GM12878 (cell line): Measurements from ENCODE around the gene CITED2. TPM values are rescaled to one million over a fixed set of nuclear protein-coding genes. Genes with fewer than 3 reads are reported as not detected.
A peak's percentile ranks its signal among the peaks of the same experiment; 100 is the strongest.

ENCODE experiments used
- BMI1 ChIP-seq: fragments of 450-650 bp; IDR thresholded peaks from 2 replicates; pipeline ENCODE4 v1.6.1; 2016; ENCODE audit warnings: mild to moderate bottlenecking, moderate library complexity, borderline replicate concordance
- BRCA1 ChIP-seq: IDR thresholded peaks from 2 replicates; pipeline ENCODE4 v1.6.1; 2011; ENCODE audit warnings: low read depth, low read length, improper control_type of control experiment
- CBFB ChIP-seq: IDR thresholded peaks from 2 replicates; pipeline ENCODE4 v1.6.1; 2016; ENCODE audit warnings: antibody characterized with exemption, low read depth
- CHD1 ChIP-seq: IDR thresholded peaks from 2 replicates; pipeline ENCODE4 v1.6.1; 2012; ENCODE audit warnings: low read depth, low read length, improper control_type of control experiment
- DPF2 ChIP-seq: fragments of 450-650 bp; IDR thresholded peaks from 2 replicates; pipeline ENCODE4 v1.6.1; 2017; ENCODE audit warnings: mild to moderate bottlenecking
- ETV6 ChIP-seq, 2 experiments: fragments of 450-650 bp in 1 of 2; IDR thresholded peaks in 1 of 2; conservative IDR thresholded peaks in 1 of 2; 2 replicates each; pipeline ENCODE4 v1.6.1; 2014; ENCODE audit warnings: antibody characterized with exemption in 1 of 2, borderline replicate concordance in 1 of 2, low read depth in 1 of 2, mild to moderate bottlenecking in 1 of 2, moderate library complexity in 1 of 2
- HDAC6 ChIP-seq: fragments of 200-600 bp; sonication (generic); IDR thresholded peaks from one replicate; pipeline ENCODE4 v1.8.0; 2017; ENCODE audit warnings: antibody characterized with exemption; ENCODE audit not compliant: unreplicated experiment
- IKZF1 ChIP-seq: fragments of 450-650 bp; conservative IDR thresholded peaks from 2 replicates; pipeline ENCODE4 v1.6.1; 2017; ENCODE audit warnings: antibody characterized with exemption, mild to moderate bottlenecking
- KDM1A ChIP-seq: fragments of 200-600 bp; sonication (generic); IDR thresholded peaks from 2 replicates; pipeline ENCODE4 v1.6.1; 2016; ENCODE audit warnings: borderline replicate concordance
- KLF5 ChIP-seq: fragments of 450-650 bp; IDR thresholded peaks from 2 replicates; pipeline ENCODE4 v1.6.1; 2014; ENCODE audit warnings: mild to moderate bottlenecking; ENCODE audit not compliant: partially characterized antibody
- MEF2B ChIP-seq: fragments of 450-650 bp; IDR thresholded peaks from 2 replicates; pipeline ENCODE4 v1.6.1; 2018; ENCODE audit warnings: mild to moderate bottlenecking, moderate library complexity; ENCODE audit not compliant: partially characterized antibody, poor library complexity, severe bottlenecking
- PAX5 ChIP-seq: IDR thresholded peaks from 2 replicates; pipeline ENCODE4 v1.6.1; 2011; ENCODE audit warnings: low read depth, low read length, borderline replicate concordance
- PAX8 ChIP-seq: fragments of 450-650 bp; IDR thresholded peaks from 2 replicates; pipeline ENCODE4 v1.6.1; 2017; ENCODE audit warnings: mild to moderate bottlenecking, moderate library complexity
- POLR2AphosphoS5 ChIP-seq: IDR thresholded peaks from 2 replicates; pipeline ENCODE4 v1.6.1; 2011; ENCODE audit warnings: mild to moderate bottlenecking, low read length, inconsistent platforms
- RBBP5 ChIP-seq: fragments of 200-600 bp; sonication (generic); conservative IDR thresholded peaks from 2 replicates; pipeline ENCODE4 v1.6.1; 2016
- RELA ChIP-seq: fragments of 450-650 bp; IDR thresholded peaks from 2 replicates; pipeline ENCODE4 v1.8.0; 2014; ENCODE audit warnings: borderline replicate concordance; ENCODE audit not compliant: partially characterized antibody
- SIX5 ChIP-seq: IDR thresholded peaks from 2 replicates; pipeline ENCODE4 v1.6.1; 2011; ENCODE audit warnings: mild to moderate bottlenecking, low read depth, low read length, moderate library complexity; ENCODE audit not compliant: severe bottlenecking
- SKIL ChIP-seq: fragments of 450-650 bp; IDR thresholded peaks from 2 replicates; pipeline ENCODE4 v1.6.1; 2017; ENCODE audit warnings: mild to moderate bottlenecking, low read depth, inconsistent platforms; ENCODE audit not compliant: poor library complexity, severe bottlenecking
- SMC3 ChIP-seq: IDR thresholded peaks from 2 replicates; pipeline ENCODE4 v1.6.1; 2011; ENCODE audit warnings: low read length, improper control_type of control experiment, borderline replicate concordance
- STAT3 ChIP-seq: IDR thresholded peaks from 2 replicates; pipeline ENCODE4 v1.6.1; 2011; ENCODE audit warnings: low read depth, low read length, improper control_type of control experiment
- SUZ12 ChIP-seq: fragments of 200-600 bp; sonication (generic); IDR thresholded peaks from one replicate; pipeline ENCODE4 v1.6.1; 2018; ENCODE audit warnings: antibody characterized with exemption, mild to moderate bottlenecking; ENCODE audit not compliant: unreplicated experiment
- TAF1 ChIP-seq: IDR thresholded peaks from 2 replicates; pipeline ENCODE4 v1.6.1; 2011; ENCODE audit warnings: mild to moderate bottlenecking, low read depth, low read length, borderline replicate concordance
- TARDBP ChIP-seq: IDR thresholded peaks from 2 replicates; pipeline ENCODE4 v1.6.1; 2016; ENCODE audit warnings: borderline replicate concordance
- TCF3 ChIP-seq: IDR thresholded peaks from 2 replicates; pipeline ENCODE4 v1.6.1; 2012; ENCODE audit warnings: low read depth, mild to moderate bottlenecking, low read length, borderline replicate concordance; ENCODE audit not compliant: insufficient read depth
- USF2 ChIP-seq: IDR thresholded peaks from 2 replicates; pipeline ENCODE4 v1.6.1; 2011; ENCODE audit warnings: low read depth, low read length, improper control_type of control experiment, borderline replicate concordance
- WRNIP1 ChIP-seq: IDR thresholded peaks from 2 replicates; pipeline ENCODE4 v1.6.1; 2011; ENCODE audit warnings: low read depth, low read length, improper control_type of control experiment, borderline replicate concordance
- ZNF207 ChIP-seq: fragments of 450-650 bp; IDR thresholded peaks from 2 replicates; pipeline ENCODE4 v1.6.1; 2014; ENCODE audit warnings: antibody characterized with exemption, mild to moderate bottlenecking, borderline replicate concordance
- ZZZ3 ChIP-seq: IDR thresholded peaks from 2 replicates; pipeline ENCODE4 v1.6.1; 2011; ENCODE audit warnings: low read depth; ENCODE audit not compliant: control insufficient read depth, insufficient read length
- polyA plus RNA-seq, 11 experiments: library from polyadenylated mRNA; depleted of rRNA in 4 of 11; unstranded in 6 of 11; stranded (reverse) in 5 of 11; fragments of >200 nt; fragmentation: Nextera tagmentation in 4 of 11; fragmentation: Illumina TruSeq in 1 of 11; extraction: Ambion mirVana in 4 of 11; extraction: Trizol in 1 of 11; gene quantifications; 1 replicate in 1 of 11; 2 replicates in 10 of 11; pipeline versions ENCODE4 v1.2.1 to v1.2.3, GENCODE V29; 2011 to 2016; ENCODE audit warnings: inconsistent platforms in 2 of 11, missing spikeins in 2 of 11, low read depth in 1 of 11
- total RNA-seq, 4 experiments: library from RNA; depleted of rRNA in 3 of 4; stranded (reverse); fragments of >200 nt in 3 of 4; fragmentation: Illumina TruSeq in 1 of 4; extraction: Trizol in 1 of 4; gene quantifications; 2 replicates each; pipeline versions ENCODE4 v1.2.1 to v1.2.3, GENCODE V29; 2013 to 2021
- TF ChIP-seq, protein P1 (sequence below): fragments of 450-650 bp; conservative IDR thresholded peaks from 2 replicates; pipeline ENCODE4 v1.6.1; 2017; ENCODE audit warnings: mild to moderate bottlenecking, moderate library complexity

The CITED2 gene
- total and polyA plus RNA-seq, 10 of the 15 experiments (the other 5 are each of a cell fraction or from before 2014, with no cell fraction given): 0.08 to 20.0 (median 7.3) TPM

GRCh38 chr6:139327038-139327437 lies 47.4 kb downstream of the CITED2 start (continued):
- TF ChIP-seq WRNIP1 (no peak), PAX5 (peak; percentile 74; the same call in 1 of the 2 replicates), CBFB (no peak), USF2 (no peak), TCF3 (peak; percentile 79; the same call in 1 of the 2 replicates), IKZF1 (peak; percentile 96), SUZ12 (no peak), ETV6 (conservative IDR thresholded peaks at IDR 0.05 in 1 of 2, IDR thresholded peaks at IDR 0.05 in 1 of 2; ENCODE audit: borderline replicate concordance in 1 of 2, low read depth in 1 of 2) (peak in 1 of 2 experiments; percentile 50; a peak in 1 of 4 replicates), SMC3 (no peak), SIX5 (no peak), POLR2AphosphoS5 (no peak), MEF2B (peak; percentile 39), DPF2 (peak; percentile 98), HDAC6 (no peak), SKIL (peak; percentile 87), TARDBP (no peak), ZZZ3 (no peak), STAT3 (no peak), TAF1 (no peak), PAX8 (no peak), BRCA1 (no peak), CHD1 (no peak), BMI1 (peak; percentile 86), KLF5 (no peak), KDM1A (no peak), RELA (no peak), RBBP5 (no peak), ZNF207 (peak; percentile 48; the same call in 1 of the 2 replicates)
- TF ChIP-seq, protein P1, sequence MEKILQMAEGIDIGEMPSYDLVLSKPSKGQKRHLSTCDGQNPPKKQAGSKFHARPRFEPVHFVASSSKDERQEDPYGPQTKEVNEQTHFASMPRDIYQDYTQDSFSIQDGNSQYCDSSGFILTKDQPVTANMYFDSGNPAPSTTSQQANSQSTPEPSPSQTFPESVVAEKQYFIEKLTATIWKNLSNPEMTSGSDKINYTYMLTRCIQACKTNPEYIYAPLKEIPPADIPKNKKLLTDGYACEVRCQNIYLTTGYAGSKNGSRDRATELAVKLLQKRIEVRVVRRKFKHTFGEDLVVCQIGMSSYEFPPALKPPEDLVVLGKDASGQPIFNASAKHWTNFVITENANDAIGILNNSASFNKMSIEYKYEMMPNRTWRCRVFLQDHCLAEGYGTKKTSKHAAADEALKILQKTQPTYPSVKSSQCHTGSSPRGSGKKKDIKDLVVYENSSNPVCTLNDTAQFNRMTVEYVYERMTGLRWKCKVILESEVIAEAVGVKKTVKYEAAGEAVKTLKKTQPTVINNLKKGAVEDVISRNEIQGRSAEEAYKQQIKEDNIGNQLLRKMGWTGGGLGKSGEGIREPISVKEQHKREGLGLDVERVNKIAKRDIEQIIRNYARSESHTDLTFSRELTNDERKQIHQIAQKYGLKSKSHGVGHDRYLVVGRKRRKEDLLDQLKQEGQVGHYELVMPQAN: no peak
